ENCODE data around the gene CCL26. TPM values are rescaled to one million over a fixed set of nuclear protein-coding genes. Genes with fewer than 3 reads are reported as not detected.
"Not testable (repeated sequence)": the region's sequence is repeated elsewhere in the genome, so short reads cannot be mapped to it uniquely, and the experiment has no call there.

Gene CCL26
- total and polyA plus RNA-seq, 10 of the 15 experiments (the other 5 are each of a cell fraction or from before 2014, with no cell fraction given): not detected

GRCh38 chr7:75773958-75774357 lies 1.9 kb upstream of the CCL26 start:
- TF ChIP-seq PKNOX1 (IDR thresholded peaks at IDR 0.05): peak; percentile 73
- in situ Hi-C loops (cut with MboI) (loop anchor here (25.0 kb wide), 1 partner anchor 712 kb away; the partner anchor contains the start of gene RCC1L), intact Hi-C loops (cut with micrococcal nuclease; ENCODE audit: unreplicated experiment) (loop anchor here (10.0 kb wide), 1 partner anchor 241 kb away; no protein-coding TSS in a partner anchor)
- H3K9me3 ChIP-seq (replicated peaks; ENCODE audit: control insufficient read depth, insufficient read depth, low read length); RAD21 ChIA-PET (ENCODE audit: unreplicated experiment); H3K4me2 ChIP-seq (ENCODE audit: control insufficient read depth, insufficient read depth); H3K36me3 ChIP-seq (ENCODE audit: control insufficient read depth in 2 of 2, insufficient read depth in 2 of 2, low read length in 1 of 2); H3K4me1 ChIP-seq (ENCODE audit: control insufficient read depth, insufficient read depth, low read length); CTCF ChIA-PET; POLR2A ChIA-PET; H4K20me1 ChIP-seq (ENCODE audit: control insufficient read depth, insufficient read depth); SMC1A ChIA-PET (ENCODE audit: uncharacterized antibody, unreplicated experiment); H3K9ac ChIP-seq (ENCODE audit: control insufficient read depth, insufficient read depth, low read length); ATAC-seq; H2AFZ ChIP-seq (ENCODE audit: control insufficient read depth, low read depth, low read length); BruUV-seq (replicated peaks); H3K4me3 ChIP-seq; DNase-seq (ENCODE audit: low read depth, low spot score); H3K79me2 ChIP-seq (ENCODE audit: control insufficient read depth, insufficient read depth, low read length); H3K27ac ChIP-seq (ENCODE audit: control insufficient read depth, insufficient read depth); H3K27me3 ChIP-seq (replicated peaks in 1 of 2; ENCODE audit: control insufficient read depth in 2 of 2, insufficient read depth in 2 of 2, low read length in 1 of 2); FAIRE-seq: not testable (repeated sequence)
- WGBS (ENCODE audit: insufficient coverage, insufficient replicate concordance, low lambda C conversion rate, missing lambda C conversion rate): 97% methylated on average over 6 of the region's 6 CpGs

- TF ChIP-seq CHD4 (IDR thresholded peaks at IDR 0.05) (no peak), SMAD5 (IDR thresholded peaks at IDR 0.05; ENCODE audit: low read depth) (no peak), SIN3A (IDR thresholded peaks at IDR 0.05; ENCODE audit: low read depth, low read length) (no peak), KAT2A (conservative IDR thresholded peaks at IDR 0.05; ENCODE audit: control insufficient read depth, low read depth, low read length) (no peak), ZNF274 (IDR thresholded peaks at IDR 0.05; ENCODE audit: insufficient read depth, insufficient read length) (no peak), SUZ12 (IDR thresholded peaks at IDR 0.05; ENCODE audit: unreplicated experiment) (no peak), SUPT20H (IDR thresholded peaks at IDR 0.05; ENCODE audit: borderline replicate concordance, control insufficient read depth, low read depth, low read length) (no peak), HDAC2 (IDR thresholded peaks at IDR 0.05) (no peak), KDM1A (IDR thresholded peaks at IDR 0.05; ENCODE audit: borderline replicate concordance) (no peak), GATAD2B (conservative IDR thresholded peaks at IDR 0.05; ENCODE audit: low read depth) (no peak), BMI1 (IDR thresholded peaks at IDR 0.05; ENCODE audit: borderline replicate concordance) (no peak), POLR2AphosphoS2 (IDR thresholded peaks at IDR 0.05; ENCODE audit: low read depth, low read length) (no peak)
- 88% methylated on average over 1 of the region's 1 CpG for WGBS (ENCODE audit: insufficient coverage, insufficient replicate concordance, low lambda C conversion rate, missing lambda C conversion rate)
- intact Hi-C loops (cut with micrococcal nuclease; ENCODE audit: unreplicated experiment): loop anchor here (10.0 kb wide), 1 partner anchor 244 kb away; no protein-coding TSS in a partner anchor
Observed at GRCh38 chr7:75771224-75771623, 787 bp downstream of the CCL26 start.

More at GRCh38 chr7:75771224-75771623, 787 bp downstream of the CCL26 start:
- DNase-seq (ENCODE audit: low read depth, low spot score) (no peak), ATAC-seq (no peak), FAIRE-seq (no peak)
- H3K27ac ChIP-seq (ENCODE audit: control insufficient read depth, insufficient read depth): no peak overlapping the region
- no peaks in the 10 kb centered on the region for H4K20me1 ChIP-seq (ENCODE audit: control insufficient read depth, insufficient read depth)
- no peak overlapping the region for H3K9ac ChIP-seq (ENCODE audit: control insufficient read depth, insufficient read depth, low read length)
- H3K36me3 ChIP-seq (ENCODE audit: control insufficient read depth in 2 of 2, insufficient read depth in 2 of 2, low read length in 1 of 2): no peaks in the 10 kb centered on the region
- H3K9me3 ChIP-seq (replicated peaks; ENCODE audit: control insufficient read depth, insufficient read depth, low read length): no peaks in the 10 kb centered on the region
- RAD21 ChIA-PET (ENCODE audit: unreplicated experiment): no interaction called here
- H3K4me1 ChIP-seq (ENCODE audit: control insufficient read depth, insufficient read depth, low read length): no peaks in the 10 kb centered on the region
- POLR2A ChIA-PET: no interaction called here
- CTCF ChIA-PET: interaction anchor here (1.5 kb wide), 1 partner anchor 9 kb away, joined by 3 read pairs; no protein-coding TSS in a partner anchor
- SMC1A ChIA-PET (ENCODE audit: uncharacterized antibody, unreplicated experiment): interaction anchor here (1.3 kb wide), 1 partner anchor 9 kb away, joined by 5 read pairs; no protein-coding TSS in a partner anchor
- H2AFZ ChIP-seq (ENCODE audit: control insufficient read depth, low read depth, low read length): no peak overlapping the region
- H3K27me3 ChIP-seq (replicated peaks in 1 of 2; ENCODE audit: control insufficient read depth in 2 of 2, insufficient read depth in 2 of 2, low read length in 1 of 2): no peaks in the 10 kb centered on the region
- BruUV-seq (replicated peaks): no TSS peak
- in situ Hi-C loops (cut with MboI): loop anchor here (25.0 kb wide), 1 partner anchor 709 kb away; the partner anchor contains the start of gene RCC1L
- no peak overlapping the region for H3K4me2 ChIP-seq (ENCODE audit: control insufficient read depth, insufficient read depth)
- no peaks in the 10 kb centered on the region for H3K79me2 ChIP-seq (ENCODE audit: control insufficient read depth, insufficient read depth, low read length)
- no peak overlapping the region for H3K4me3 ChIP-seq

All from GM12878 (cell line).